HG03558 (cell line): Measurements from ENCODE around the gene MAP3K8.
"Not testable (repeated sequence)": the region's sequence is repeated elsewhere in the genome, so short reads cannot be mapped to it uniquely, and the experiment has no call there.

Experiments
- ATAC-seq: cut with Tn5 transposase; IDR thresholded peaks from one replicate; pipeline ENCODE4 v1.9.1; 2021; ENCODE audit warnings: moderate number of reproducible peaks; ENCODE audit not compliant: unreplicated experiment; ENCODE audit errors: extremely low read depth

Gene MAP3K8

GRCh38 chr10:30442019-30442606 is 8.1 kb downstream of the MAP3K8 start:
- ATAC-seq, result no peak

GRCh38 chr10:30443049-30443448 is 9.1 kb downstream of the MAP3K8 start:
- ATAC-seq, result no peak

DNA sequence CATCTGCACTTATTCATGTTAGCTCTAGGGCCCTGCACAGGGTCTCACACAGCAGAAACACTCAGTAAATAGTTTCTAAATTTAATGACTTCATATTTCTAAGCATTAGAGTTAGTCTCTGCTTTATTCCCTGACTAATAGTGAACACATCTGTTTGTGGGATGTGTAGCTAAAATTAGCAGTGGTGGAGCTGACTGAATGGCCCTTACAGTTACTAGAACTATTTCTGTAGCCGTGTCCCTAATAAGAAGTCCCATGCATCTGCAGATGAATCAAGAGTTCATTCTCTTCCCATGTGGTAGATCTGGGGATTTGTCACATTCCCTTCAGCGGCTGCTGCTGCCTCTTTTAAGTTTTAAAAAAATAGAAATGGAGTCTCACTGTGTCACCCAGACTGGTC is 11.7 kb downstream of the MAP3K8 start:
- no peak for ATAC-seq

GRCh38 chr10:30447125-30447799 is 13.3 kb downstream of the MAP3K8 start:
- no peak for ATAC-seq

DNA sequence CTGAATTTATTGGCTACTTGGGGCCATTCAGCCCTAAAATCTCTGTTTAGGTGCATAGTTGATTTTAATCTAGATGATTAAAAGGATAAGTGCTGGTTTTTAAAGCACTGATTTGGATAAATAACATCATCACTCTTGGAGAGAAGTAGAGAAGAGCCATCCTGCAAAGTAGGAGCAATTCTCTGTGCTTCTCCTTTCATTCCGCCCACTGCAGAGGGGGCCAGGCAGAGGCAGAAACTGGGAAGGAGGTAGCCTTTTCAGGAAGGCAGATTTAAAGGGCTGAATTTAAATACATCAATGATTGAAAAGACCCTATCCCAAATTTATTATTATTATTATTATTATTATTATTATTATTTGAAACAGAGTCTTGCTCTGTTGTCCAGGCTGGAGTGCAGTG is 14.1 kb downstream of the MAP3K8 start:
- ATAC-seq, result no peak

DNA sequence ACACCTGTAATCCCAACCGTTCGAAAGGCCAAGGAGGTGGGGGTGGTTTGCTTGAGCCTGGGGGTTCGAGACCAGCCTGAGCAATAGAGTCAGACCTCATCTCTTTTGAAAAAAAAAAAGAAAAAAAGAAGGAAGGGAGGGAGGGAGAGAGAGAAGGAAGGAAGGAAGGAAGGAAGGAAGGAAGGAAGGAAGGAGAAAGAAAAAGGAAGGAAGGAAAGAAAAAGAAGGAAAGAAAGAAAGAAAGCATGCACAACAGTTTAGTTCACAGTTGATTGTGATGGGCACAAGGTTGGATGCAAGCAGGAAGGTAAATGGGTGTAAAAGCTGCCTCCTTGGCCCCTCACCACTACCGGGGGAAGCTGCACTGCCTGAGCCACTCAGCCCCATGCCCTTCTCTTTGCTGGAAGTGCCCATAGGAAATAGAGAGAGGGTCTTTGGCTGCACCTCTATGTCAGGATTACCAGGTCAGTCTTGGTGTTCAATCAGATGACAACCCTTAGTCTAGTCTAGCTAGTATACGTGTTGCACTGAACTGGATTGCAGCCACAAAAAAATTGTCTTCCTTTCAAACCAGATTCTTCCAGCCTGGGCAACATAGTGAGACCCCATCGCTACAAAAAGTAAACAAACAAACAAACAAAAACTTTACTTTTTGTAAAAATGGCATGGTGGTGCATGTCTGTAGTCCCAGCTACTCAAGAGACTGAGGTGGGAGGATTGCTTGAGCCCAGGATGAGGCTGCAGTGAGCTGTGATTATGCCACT is 20.0 kb downstream of the MAP3K8 start:
- no peak for ATAC-seq

DNA sequence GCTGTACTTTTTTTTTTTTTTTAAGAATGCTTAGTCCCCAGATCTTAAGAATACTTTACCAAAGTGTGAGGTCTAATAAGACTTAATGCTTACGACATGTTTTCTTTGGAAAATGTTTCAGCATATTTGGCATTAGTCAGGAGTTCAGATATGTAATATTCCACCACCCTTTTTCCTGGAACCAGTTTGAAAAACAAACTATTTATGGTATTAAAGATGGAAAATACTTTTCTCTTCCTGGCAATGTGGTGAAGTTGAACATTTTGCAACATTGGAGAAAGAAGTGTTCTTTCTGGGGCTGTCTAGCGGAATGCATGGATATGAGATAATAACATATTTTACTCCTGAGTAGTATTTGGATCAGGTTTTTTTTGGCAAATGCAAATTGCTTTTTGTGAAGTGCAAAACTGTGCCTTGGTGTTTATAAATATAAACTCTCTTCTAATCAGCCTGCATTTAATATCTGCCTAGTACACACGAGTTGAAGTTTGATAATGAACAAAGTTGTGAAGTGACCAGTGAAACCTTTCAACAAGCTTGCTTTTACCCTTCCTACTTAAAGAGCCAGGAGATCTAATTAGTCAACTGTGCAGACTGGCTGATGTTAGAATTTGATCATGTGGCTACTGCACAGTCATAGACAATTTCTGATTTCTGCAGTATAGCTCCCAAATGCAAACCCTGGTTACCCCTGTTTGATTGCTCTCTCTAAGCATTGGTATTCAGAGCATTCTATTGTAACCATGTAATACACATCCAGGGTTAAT is 20.9 kb downstream of the MAP3K8 start:
- ATAC-seq, result no peak

- no peak for ATAC-seq
Observed at GRCh38 chr10:30455816-30456215, 21.8 kb downstream of the MAP3K8 start.

DNA sequence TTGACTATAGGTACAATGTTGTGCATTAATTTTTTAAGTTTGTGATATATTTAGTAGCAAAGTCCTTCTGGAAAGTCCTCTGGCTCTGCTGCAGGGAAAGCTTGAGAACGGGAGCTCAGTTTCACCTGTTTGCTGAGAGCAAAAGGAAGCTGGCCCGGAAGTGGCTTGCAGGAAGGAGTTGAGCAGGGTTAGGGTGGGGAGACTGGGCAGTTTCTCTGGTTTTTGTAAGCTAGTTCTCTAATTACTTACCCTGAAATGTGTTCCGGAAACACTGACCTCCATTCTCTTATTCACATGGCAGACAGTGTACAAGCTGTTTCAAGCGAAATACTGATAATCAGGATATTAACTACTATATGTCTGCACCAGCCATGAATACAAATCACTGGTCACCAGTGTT is 22.3 kb downstream of the MAP3K8 start:
- ATAC-seq, result no peak

DNA sequence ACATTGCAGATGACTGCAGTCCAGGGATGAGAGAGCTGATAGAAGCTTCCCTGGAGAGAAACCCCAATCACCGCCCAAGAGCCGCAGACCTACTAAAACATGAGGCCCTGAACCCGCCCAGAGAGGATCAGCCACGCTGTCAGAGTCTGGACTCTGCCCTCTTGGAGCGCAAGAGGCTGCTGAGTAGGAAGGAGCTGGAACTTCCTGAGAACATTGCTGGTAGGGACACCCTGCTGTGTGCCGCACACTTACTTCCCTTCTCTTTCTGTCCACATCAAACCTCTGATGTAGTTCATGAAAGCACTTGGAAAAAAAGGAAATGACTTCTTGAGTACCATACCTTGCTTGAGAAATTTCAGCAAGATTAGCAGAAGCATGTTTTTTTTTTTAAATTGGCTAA is 25.3 kb downstream of the MAP3K8 start:
- ATAC-seq, result no peak

DNA sequence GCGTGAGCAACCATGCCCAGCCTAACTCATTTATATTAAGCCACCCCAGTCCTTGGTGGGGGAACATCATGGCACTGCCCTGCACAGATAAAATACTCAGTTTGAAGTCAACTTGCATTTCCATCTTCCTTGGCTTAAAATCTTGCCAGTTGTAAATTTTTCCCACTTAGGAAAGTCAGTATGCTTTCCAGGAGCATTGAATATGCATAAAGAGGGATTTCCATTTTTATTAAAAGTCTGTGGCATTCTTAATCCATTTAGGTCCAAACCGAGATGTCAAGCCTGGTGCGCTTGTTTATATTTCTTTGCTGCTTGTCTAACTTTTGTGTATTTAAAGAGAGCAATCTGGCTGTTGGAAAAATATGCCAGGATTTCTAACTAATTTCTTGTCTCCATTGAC is 26.1 kb downstream of the MAP3K8 start:
- ATAC-seq, result no peak

- ATAC-seq, result no peak
Observed at GRCh38 chr10:30462513-30462912, 28.5 kb downstream of the MAP3K8 start.

GRCh38 chr10:30463944-30464451 is 30.0 kb downstream of the MAP3K8 start:
- no peak for ATAC-seq

DNA sequence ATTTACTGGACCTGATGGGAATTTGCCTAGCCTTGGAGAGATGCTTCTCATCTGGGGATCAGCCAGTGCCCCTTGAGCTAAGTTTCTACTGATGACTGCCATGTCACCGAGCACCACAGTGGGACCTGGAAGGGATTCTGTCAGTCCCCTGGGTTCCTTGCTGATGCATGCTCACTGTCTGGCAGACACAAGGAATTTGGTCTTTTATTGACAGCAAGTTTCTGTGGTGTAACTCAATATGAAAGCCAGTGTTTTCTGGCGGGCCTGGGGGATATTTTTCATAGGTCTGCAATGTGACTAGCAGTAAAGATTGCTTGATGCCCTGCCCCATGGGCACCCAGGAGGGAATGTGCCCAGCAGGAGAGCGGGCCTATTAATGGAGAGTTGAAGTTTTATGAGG is 30.7 kb downstream of the MAP3K8 start:
- no peak for ATAC-seq

DNA sequence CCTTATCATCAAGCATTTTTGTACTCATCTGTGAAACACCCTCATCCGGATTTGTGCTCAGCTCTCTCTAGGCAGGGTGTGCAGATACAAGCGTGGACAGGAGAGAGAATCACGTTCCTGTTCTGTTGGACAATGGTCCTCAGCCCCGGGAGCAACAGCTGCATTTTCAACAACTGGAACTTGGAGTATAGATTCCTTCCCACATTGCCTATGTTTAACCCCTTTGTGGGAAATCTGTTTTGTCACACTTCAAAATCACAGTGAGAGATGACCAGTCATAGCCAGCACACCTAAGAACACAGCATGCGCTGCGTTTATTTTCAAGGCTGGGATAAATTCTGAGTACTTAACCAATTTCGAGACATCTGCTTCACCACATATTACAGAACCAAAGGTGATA is 32.5 kb downstream of the MAP3K8 start:
- ATAC-seq, result no peak

- ATAC-seq, result no peak
Observed at GRCh38 chr10:30467651-30468338, 33.8 kb downstream of the MAP3K8 start.

DNA sequence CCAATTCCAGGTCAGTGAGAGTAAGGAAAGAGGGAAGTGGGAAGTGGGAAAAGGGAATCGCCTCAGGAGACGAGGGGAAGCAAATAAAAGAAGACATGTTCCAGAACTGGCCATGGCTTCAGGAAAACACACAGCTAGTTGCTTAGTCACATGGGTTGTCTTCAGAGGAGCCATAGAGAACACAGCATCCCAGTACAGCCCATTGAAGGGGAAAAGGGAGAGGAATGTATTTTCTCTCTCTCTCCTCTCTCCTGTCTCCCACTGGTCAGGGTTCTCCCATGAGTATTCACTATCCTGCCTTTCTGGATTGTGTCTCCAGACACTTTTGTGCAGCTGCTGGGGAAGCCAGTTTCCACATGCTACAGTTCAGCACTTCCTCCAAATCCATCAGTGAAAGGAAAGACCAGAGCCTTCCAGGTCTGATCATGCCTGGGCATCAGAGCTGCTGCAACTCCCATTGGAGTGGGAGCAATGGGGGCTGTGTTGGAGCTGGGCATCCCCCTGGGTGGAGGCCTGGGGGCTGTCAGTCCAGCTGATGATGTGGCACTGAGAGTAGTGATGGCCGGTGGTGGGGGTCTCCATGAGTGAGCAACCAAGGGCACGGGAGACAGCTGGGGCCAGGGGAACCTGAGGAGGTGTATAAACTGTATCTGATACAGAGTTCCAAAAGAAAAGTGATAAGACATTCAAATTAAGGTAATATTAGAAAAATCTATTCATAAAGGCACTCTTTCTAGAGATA is 38.6 kb downstream of the MAP3K8 start:
- ATAC-seq, result no peak

GRCh38 chr10:30475515-30475914 is 41.5 kb downstream of the MAP3K8 start:
- not testable (repeated sequence) for ATAC-seq

- ATAC-seq, result no peak
Observed at GRCh38 chr10:30476511-30477155, 42.6 kb downstream of the MAP3K8 start.
